ENCODE data around the gene DUSP22. TPM values are rescaled to one million over a fixed set of nuclear protein-coding genes. Genes with fewer than 3 reads are reported as not detected.

The DUSP22 gene
- total RNA-seq, 4 donors from 2014 or later: 53.3 to 95.2 (median 71.3) TPM

- H3K9me3 ChIP-seq: no peaks in the 10 kb centered on the region
- no peak for TF ChIP-seq EP300 (IDR thresholded peaks at IDR 0.05)
- TF ChIP-seq, protein P1, sequence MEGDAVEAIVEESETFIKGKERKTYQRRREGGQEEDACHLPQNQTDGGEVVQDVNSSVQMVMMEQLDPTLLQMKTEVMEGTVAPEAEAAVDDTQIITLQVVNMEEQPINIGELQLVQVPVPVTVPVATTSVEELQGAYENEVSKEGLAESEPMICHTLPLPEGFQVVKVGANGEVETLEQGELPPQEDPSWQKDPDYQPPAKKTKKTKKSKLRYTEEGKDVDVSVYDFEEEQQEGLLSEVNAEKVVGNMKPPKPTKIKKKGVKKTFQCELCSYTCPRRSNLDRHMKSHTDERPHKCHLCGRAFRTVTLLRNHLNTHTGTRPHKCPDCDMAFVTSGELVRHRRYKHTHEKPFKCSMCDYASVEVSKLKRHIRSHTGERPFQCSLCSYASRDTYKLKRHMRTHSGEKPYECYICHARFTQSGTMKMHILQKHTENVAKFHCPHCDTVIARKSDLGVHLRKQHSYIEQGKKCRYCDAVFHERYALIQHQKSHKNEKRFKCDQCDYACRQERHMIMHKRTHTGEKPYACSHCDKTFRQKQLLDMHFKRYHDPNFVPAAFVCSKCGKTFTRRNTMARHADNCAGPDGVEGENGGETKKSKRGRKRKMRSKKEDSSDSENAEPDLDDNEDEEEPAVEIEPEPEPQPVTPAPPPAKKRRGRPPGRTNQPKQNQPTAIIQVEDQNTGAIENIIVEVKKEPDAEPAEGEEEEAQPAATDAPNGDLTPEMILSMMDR (IDR thresholded peaks at IDR 0.05): no peak
- TF ChIP-seq POLR2AphosphoS5 (IDR thresholded peaks at IDR 0.05): no peak
- no peak for TF ChIP-seq POLR2A (IDR thresholded peaks at IDR 0.05)
- WGBS: 4% methylated on average over 5 of the region's 82 CpGs
- H3K27ac ChIP-seq: peak within 1 kb of the TSS; percentile 24
- H3K36me3 ChIP-seq: no peaks in the 10 kb centered on the region
- peak in 1 of 2 donors; percentile 67 for DNase-seq (ENCODE audit: low spot score in 2 of 2)
- peaks cover 87% of the 10 kb centered on the region for H3K27me3 ChIP-seq
- peak within 1 kb of the TSS; percentile 56 for H3K4me3 ChIP-seq
- peaks cover 33% of the 10 kb centered on the region for H3K4me1 ChIP-seq
Observed at GRCh38 chr6:391559-392440, 99.5 kb downstream of the DUSP22 start, which contains the start of gene IRF4. Gene IRF4, plus strand, starts transcription at chr6:391752. Its CDS starts 1,401 bp downstream, at chr6:393153.

- Histone ChIP-seq H3K4me1 (peaks cover 33% of the 10 kb centered on the region), H3K27ac (no peak overlapping the region), H3K36me3 (no peaks in the 10 kb centered on the region), H3K4me3 (peak overlapping the region; percentile 56), H3K9me3 (no peaks in the 10 kb centered on the region), H3K27me3 (peaks cover 92% of the 10 kb centered on the region)
- peak in 1 of 2 donors; percentile 67 for DNase-seq (ENCODE audit: low spot score in 2 of 2)
- TF ChIP-seq POLR2AphosphoS5 (IDR thresholded peaks at IDR 0.05): no peak
- no peak for TF ChIP-seq POLR2A (IDR thresholded peaks at IDR 0.05)
- TF ChIP-seq EP300 (IDR thresholded peaks at IDR 0.05): no peak
- TF ChIP-seq, protein P1 (IDR thresholded peaks at IDR 0.05): no peak
- WGBS: 3% methylated on average over 56 of the region's 108 CpGs
Observed at GRCh38 chr6:392441-393390, 100.4 kb downstream of the DUSP22 start.

GRCh38 chr6:393391-394221, 101.3 kb downstream of the DUSP22 start:
- no peaks in the 10 kb centered on the region for H3K36me3 ChIP-seq
- H3K4me1 ChIP-seq: peaks cover 33% of the 10 kb centered on the region
- WGBS: 4% methylated on average over 34 of the region's 68 CpGs
- no peak overlapping the region for H3K27ac ChIP-seq
- peaks cover 91% of the 10 kb centered on the region for H3K27me3 ChIP-seq
- TF ChIP-seq POLR2A (IDR thresholded peaks at IDR 0.05) (no peak), POLR2AphosphoS5 (IDR thresholded peaks at IDR 0.05) (no peak), EP300 (IDR thresholded peaks at IDR 0.05) (no peak)
- TF ChIP-seq, protein P1 (IDR thresholded peaks at IDR 0.05): no peak
- H3K9me3 ChIP-seq: no peaks in the 10 kb centered on the region
- peak overlapping the region; percentile 56 for H3K4me3 ChIP-seq
- peak in 1 of 2 donors; percentile 48 for DNase-seq (ENCODE audit: low spot score in 2 of 2)

DNA sequence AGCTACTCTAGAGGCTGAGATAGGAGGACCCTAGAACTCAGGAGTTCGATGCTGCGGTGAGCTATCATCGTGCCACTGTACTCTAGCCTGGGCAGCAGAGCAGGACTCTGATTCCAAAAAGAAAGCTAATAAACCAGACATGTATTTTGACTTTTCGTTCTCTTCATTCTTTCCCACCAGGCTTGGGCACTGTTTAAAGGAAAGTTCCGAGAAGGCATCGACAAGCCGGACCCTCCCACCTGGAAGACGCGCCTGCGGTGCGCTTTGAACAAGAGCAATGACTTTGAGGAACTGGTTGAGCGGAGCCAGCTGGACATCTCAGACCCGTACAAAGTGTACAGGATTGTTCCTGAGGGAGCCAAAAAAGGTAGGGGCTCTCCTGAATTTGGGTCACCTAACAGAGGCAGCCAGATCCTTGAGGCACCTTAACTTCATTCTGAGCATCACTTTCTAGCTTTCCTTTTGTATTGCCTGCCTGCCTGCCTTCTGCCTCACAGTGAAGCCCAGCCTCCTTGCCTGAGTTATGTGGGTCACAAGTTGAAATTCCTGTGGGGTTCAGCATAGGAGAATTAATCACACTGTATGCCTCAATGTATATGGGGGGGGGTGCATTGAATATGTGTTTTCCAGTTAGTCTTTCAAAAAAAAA, 102.5 kb downstream of the DUSP22 start:
- Histone ChIP-seq H3K4me1 (peaks cover 33% of the 10 kb centered on the region), H3K36me3 (no peaks in the 10 kb centered on the region), H3K27ac (no peak overlapping the region), H3K9me3 (no peaks in the 10 kb centered on the region), H3K4me3 (no peak overlapping the region), H3K27me3 (peaks cover 83% of the 10 kb centered on the region)
- peak in 1 of 2 donors; percentile 49 for DNase-seq (ENCODE audit: low spot score in 2 of 2)
- 88% methylated on average over 13 of the region's 13 CpGs for WGBS
- TF ChIP-seq, protein P1 (IDR thresholded peaks at IDR 0.05): no peak
- TF ChIP-seq POLR2AphosphoS5 (IDR thresholded peaks at IDR 0.05) (no peak), POLR2A (IDR thresholded peaks at IDR 0.05) (no peak), EP300 (IDR thresholded peaks at IDR 0.05) (no peak)

Data from suprapubic skin (tissue), 4 donors.